Fibroblast of gingiva (primary cell): ENCODE data around the gene WASF2.
A peak's percentile ranks its signal among the peaks of the same experiment; 100 is the strongest.

Source experiments
- DNase-seq: peaks from one replicate; pipeline ENCODE4 v3.0.0-alpha.2; 2011; ENCODE audit warnings: low read depth

The WASF2 gene

DNA sequence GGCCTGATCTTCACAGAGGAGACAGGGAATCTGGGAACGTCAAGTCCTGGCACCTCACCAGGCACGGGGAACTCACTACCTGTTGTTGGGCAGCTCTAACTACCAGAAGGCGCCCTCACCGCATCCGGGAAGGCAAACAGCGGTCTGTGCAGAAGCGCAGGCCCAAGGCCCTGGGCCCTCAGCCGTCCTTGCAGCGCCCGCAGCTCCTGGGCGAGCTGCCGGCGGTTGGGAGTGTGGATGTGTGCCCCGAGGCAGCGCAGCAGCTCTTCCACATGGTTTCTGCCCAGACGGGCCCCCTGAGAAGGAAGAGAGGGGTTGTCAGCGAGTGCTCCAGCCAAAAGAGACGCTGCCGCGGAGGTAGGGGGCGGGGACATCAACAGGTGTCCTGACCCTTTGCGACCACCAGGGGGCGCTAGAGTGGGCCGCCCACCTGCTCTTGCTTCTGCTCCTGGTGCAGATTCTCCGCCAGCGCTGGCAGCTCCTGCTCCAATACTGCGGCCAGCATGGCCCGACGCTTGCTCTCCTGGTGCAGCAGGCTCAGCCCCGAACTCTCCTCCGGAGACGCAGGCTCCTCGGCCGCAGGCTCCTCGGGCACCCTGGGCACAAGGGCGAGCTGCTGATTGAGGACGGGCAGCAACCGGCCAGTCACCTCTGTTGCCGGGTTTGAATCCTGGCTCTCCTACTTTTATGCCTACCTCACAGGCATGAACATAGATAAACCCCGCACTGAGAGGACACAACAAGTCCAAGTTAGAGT lies 132.5 kb downstream of the WASF2 start:
- DNase-seq, result peak; percentile 19

DNA sequence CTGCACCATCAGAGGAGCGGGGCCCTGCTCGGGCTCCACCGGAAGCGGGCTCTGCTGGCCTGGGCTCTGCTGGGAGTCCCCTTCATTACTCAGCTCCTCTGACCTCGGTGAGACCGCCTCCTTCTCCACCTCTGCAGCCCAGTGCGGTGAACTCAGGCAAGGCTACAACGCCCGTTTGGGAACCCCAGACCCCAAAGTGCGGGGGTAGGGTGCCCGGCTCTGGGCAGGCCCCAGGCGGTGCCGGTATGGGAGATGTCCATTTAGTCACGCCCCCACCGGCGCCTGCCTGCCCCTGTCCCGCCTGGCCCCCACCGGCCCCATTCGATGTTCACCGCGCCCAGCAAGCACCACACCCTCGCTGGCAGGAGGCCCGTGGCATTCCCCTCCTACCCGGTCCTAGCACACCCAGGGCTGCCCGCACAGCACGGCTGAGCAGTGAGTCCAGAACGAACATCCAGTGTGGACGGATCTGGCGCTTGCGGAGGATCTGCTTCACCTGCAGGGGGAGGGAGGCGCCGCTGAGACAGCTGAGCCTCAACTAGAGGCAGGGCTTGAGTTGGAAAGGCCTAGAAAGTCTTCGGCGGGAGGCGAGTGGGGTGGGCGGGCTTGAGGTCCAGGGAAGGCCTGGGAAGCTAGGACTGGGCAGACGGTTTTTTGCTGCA lies 133.2 kb downstream of the WASF2 start:
- DNase-seq, result no peak

DNA sequence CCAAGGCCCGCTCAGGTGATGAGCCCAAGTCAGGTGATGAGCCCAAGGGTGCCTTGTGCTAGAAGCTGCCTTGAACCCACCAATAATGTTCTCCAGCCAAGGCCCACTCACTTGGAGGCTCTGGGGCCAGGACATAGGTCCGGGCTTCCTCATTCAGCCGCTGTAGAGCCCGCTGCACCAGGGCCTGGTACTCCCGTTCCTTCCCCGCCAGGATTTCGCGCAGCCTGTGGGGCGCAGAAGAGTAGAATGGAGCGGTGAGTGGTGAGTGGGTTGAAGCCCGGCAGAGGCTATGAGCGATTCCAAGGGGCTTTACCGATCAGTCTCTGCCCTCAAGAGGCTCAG lies 133.7 kb downstream of the WASF2 start:
- DNase-seq, result no peak

DNA sequence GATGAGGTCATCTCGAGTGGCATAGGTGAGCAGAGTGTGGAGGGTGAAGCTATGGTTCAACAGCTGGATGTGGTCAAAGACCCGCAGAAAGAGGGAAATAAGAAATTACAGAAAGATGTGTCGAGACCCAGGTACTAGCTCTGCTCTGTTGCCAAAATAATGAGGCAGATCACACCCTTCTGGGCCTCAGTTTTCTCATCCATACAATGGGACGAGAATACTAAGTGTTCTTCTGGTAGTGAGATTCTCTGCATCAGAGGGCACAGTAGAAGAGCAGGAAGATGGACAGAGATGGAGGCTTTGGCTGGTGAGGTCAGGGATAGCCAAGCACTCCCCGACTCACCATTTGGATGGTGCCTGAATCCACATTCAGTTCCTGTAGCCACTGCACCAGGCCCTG lies 134.3 kb downstream of the WASF2 start:
- DNase-seq, result no peak
